ENCODE results near the gene PRODH2. TPM values are rescaled to one million over a fixed set of nuclear protein-coding genes. Genes with fewer than 3 reads are reported as not detected.

The PRODH2 gene
- total RNA-seq, 1 experiment from 2014 or later = 0.44 TPM

DNA sequence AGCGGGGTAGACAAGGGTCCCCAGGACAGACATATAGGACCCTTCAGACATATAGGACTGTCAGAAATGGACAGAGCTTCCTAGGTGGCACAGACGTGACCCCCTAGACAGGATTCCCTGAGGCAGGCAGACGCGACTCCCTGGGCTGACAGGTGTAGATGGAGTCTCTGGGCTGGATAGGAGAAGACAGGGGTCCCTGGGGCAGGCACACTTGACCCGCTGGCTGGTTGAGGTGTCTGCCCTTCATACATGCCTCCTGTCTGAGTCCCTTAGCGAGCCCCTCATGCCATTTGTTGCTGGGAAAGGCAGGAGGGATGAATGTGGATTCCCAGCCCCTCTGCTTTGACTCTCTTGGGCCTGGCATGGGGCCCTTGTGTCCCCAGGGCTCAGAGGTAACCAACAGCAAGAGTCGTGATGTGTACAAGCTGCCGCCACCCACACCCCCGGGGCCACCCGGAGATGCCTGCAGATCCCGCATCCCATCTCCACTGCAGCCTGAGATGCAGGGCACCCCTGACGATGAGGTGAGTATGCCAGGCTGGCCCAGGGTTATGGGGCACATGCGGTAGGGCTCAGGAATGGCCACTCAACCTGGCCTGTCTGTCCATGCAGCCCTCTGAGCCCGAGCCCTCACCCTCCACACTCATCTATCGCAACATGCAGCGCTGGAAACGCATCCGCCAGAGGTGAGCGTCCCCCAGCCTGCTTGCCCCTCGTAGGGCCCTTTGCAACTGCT, 58.8 kb downstream of the PRODH2 start:
- DNase-seq (ENCODE audit: low read depth, low spot score) (no peak), ATAC-seq (no peak)
- Histone ChIP-seq H3K4me2 (ENCODE audit: low read length) (no peak overlapping the region), H3K9ac (ENCODE audit: low read length) (no peak overlapping the region), H2AFZ (ENCODE audit: low read depth, low read length, poor library complexity, severe bottlenecking) (no peak overlapping the region), H3K9me3 (ENCODE audit: control insufficient read depth in 1 of 2, insufficient read depth in 1 of 2, low read depth in 1 of 2, low read length in 2 of 2) (no peaks in the 10 kb centered on the region), H3K36me3 (ENCODE audit: control insufficient read depth in 1 of 2, insufficient read depth in 2 of 2, low read length in 2 of 2) (no peaks in the 10 kb centered on the region; a peak in 2 of 4 replicates), H4K20me1 (ENCODE audit: insufficient read depth) (no peaks in the 10 kb centered on the region), H3K9me2 (ENCODE audit: insufficient read depth) (no peaks in the 10 kb centered on the region), H3K27me3 (ENCODE audit: insufficient read depth, low read length) (no peaks in the 10 kb centered on the region), H3K4me1 (ENCODE audit: control insufficient read depth in 1 of 2, insufficient read depth in 2 of 2, low read length in 2 of 2) (peaks cover 13 to 14% of the 10 kb centered on the region in 2 experiments), H3K4me3 (replicated peaks in 1 of 2; ENCODE audit: low read depth in 1 of 2, low read length in 2 of 2) (no peak overlapping the region), H3K79me2 (ENCODE audit: insufficient read depth, low read length) (peaks cover 9% of the 10 kb centered on the region), H3K27ac (ENCODE audit: low read depth, low read length) (no peak overlapping the region)
- ChIA-PET POLR2A (no interaction called here), CTCF (no interaction called here), RAD21 (ENCODE audit: low non-redundant PET in 1 of 2, low total read pairs in 2 of 2, uncharacterized antibody in 2 of 2, unreplicated experiment in 2 of 2) (no interaction called here)
- intact Hi-C loops (cut with micrococcal nuclease) = no loop called here
- TF ChIP-seq, protein P1, sequence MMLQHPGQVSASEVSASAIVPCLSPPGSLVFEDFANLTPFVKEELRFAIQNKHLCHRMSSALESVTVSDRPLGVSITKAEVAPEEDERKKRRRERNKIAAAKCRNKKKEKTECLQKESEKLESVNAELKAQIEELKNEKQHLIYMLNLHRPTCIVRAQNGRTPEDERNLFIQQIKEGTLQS (IDR thresholded peaks at IDR 0.05) = no peak
- TF ChIP-seq ELF1 (IDR thresholded peaks at IDR 0.05; ENCODE audit: borderline replicate concordance, low read depth) (no peak), EZH2 (IDR thresholded peaks at IDR 0.05) (no peak), TCF7L2 (IDR thresholded peaks at IDR 0.05; ENCODE audit: borderline replicate concordance, extremely low read depth, insufficient read depth, insufficient read length) (no peak), JUND (IDR thresholded peaks at IDR 0.05) (no peak), CEBPB (IDR thresholded peaks at IDR 0.05; ENCODE audit: low read depth) (no peak), POLR2A (IDR thresholded peaks at IDR 0.05; ENCODE audit: borderline replicate concordance, extremely low read depth, insufficient read depth, insufficient read length) (no peak), FOSL1 (IDR thresholded peaks at IDR 0.05; ENCODE audit: low read depth) (no peak), RAD21 (IDR thresholded peaks at IDR 0.05; ENCODE audit: low read depth) (no peak), SRF (IDR thresholded peaks at IDR 0.05; ENCODE audit: low read depth) (no peak), POLR2AphosphoS5 (IDR thresholded peaks at IDR 0.05; ENCODE audit: low read depth, low read length) (no peak), ZFX (IDR thresholded peaks at IDR 0.05) (no peak), SIN3A (IDR thresholded peaks at IDR 0.05; ENCODE audit: low read depth) (no peak), YY1 (IDR thresholded peaks at IDR 0.05; ENCODE audit: extremely low read depth, insufficient replicate concordance, low read depth, low read length) (no peak), ZNF274 (IDR thresholded peaks at IDR 0.05; ENCODE audit: low read depth, low read length) (no peak), CBX3 (IDR thresholded peaks at IDR 0.05; ENCODE audit: low read depth) (no peak), SP1 (IDR thresholded peaks at IDR 0.05; ENCODE audit: low read depth) (no peak)
- TF ChIP-seq, protein P2, sequence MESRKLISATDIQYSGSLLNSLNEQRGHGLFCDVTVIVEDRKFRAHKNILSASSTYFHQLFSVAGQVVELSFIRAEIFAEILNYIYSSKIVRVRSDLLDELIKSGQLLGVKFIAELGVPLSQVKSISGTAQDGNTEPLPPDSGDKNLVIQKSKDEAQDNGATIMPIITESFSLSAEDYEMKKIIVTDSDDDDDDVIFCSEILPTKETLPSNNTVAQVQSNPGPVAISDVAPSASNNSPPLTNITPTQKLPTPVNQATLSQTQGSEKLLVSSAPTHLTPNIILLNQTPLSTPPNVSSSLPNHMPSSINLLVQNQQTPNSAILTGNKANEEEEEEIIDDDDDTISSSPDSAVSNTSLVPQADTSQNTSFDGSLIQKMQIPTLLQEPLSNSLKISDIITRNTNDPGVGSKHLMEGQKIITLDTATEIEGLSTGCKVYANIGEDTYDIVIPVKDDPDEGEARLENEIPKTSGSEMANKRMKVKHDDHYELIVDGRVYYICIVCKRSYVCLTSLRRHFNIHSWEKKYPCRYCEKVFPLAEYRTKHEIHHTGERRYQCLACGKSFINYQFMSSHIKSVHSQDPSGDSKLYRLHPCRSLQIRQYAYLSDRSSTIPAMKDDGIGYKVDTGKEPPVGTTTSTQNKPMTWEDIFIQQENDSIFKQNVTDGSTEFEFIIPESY (IDR thresholded peaks at IDR 0.05; ENCODE audit: extremely low read depth, insufficient replicate concordance, low read length) = no peak
- TF ChIP-seq, protein P3, sequence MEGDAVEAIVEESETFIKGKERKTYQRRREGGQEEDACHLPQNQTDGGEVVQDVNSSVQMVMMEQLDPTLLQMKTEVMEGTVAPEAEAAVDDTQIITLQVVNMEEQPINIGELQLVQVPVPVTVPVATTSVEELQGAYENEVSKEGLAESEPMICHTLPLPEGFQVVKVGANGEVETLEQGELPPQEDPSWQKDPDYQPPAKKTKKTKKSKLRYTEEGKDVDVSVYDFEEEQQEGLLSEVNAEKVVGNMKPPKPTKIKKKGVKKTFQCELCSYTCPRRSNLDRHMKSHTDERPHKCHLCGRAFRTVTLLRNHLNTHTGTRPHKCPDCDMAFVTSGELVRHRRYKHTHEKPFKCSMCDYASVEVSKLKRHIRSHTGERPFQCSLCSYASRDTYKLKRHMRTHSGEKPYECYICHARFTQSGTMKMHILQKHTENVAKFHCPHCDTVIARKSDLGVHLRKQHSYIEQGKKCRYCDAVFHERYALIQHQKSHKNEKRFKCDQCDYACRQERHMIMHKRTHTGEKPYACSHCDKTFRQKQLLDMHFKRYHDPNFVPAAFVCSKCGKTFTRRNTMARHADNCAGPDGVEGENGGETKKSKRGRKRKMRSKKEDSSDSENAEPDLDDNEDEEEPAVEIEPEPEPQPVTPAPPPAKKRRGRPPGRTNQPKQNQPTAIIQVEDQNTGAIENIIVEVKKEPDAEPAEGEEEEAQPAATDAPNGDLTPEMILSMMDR (IDR thresholded peaks at IDR 0.05 in 2 of 3, conservative IDR thresholded peaks at IDR 0.05 in 1 of 3; ENCODE audit: borderline replicate concordance in 1 of 3, insufficient read depth in 1 of 3, low read depth in 2 of 3, low read length in 2 of 3) = no peak
- TF ChIP-seq, protein P4, sequence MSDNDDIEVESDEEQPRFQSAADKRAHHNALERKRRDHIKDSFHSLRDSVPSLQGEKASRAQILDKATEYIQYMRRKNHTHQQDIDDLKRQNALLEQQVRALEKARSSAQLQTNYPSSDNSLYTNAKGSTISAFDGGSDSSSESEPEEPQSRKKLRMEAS (IDR thresholded peaks at IDR 0.05) = no peak
- BruUV-seq (replicated peaks) = no TSS peak
